ENCODE measurements around the gene ZNF668. TPM values are rescaled to one million over a fixed set of nuclear protein-coding genes. Genes with fewer than 3 reads are reported as not detected.

Gene ZNF668
- total and polyA plus RNA-seq, 2 of the 13 experiments (the other 11 are each of a cell fraction or from before 2014, with no cell fraction given): 3.8 to 9.8 TPM

GRCh38 chr16:31094424-31095120 is 20.5 kb upstream of the ZNF668 start, which contains the start of gene VKORC1 (continued):
- TF ChIP-seq ZNF281 (CRISPR knock-in tag; IDR thresholded peaks at IDR 0.05; ENCODE audit: borderline replicate concordance) (peak; percentile 39; the same call in 1 of the 2 replicates), THAP7 (CRISPR knock-in tag; IDR thresholded peaks at IDR 0.05) (peak; percentile 97), ARHGAP35 (CRISPR knock-in tag; IDR thresholded peaks at IDR 0.05; ENCODE audit: borderline replicate concordance) (peak; percentile 96), ZNF747 (CRISPR knock-in tag; IDR thresholded peaks at IDR 0.05; ENCODE audit: borderline replicate concordance) (peak; percentile 99), ZNF878 (CRISPR knock-in tag; IDR thresholded peaks at IDR 0.05) (no peak; the same call in 1 of the 2 replicates), ZBTB1 (CRISPR knock-in tag; IDR thresholded peaks at IDR 0.05; ENCODE audit: borderline replicate concordance) (0 out of 2 replicates have a peak, but pooled peaks have one; percentile 31), NFATC3 (CRISPR knock-in tag; IDR thresholded peaks at IDR 0.05) (no peak), RARG (CRISPR knock-in tag; IDR thresholded peaks at IDR 0.05; ENCODE audit: low read depth) (no peak), MAZ (IDR thresholded peaks at IDR 0.05; ENCODE audit: borderline replicate concordance, low read depth, low read length) (no peak), MAZ (CRISPR knock-in tag; IDR thresholded peaks at IDR 0.05; ENCODE audit: low read depth) (peak; percentile 91), SKIL (CRISPR knock-in tag; IDR thresholded peaks at IDR 0.05; ENCODE audit: borderline replicate concordance) (peak; percentile 58; the same call in 1 of the 2 replicates), FOXK1 (CRISPR knock-in tag; IDR thresholded peaks at IDR 0.05; ENCODE audit: borderline replicate concordance, low read depth) (peak; percentile 74), SP1 (IDR thresholded peaks at IDR 0.05) (no peak), SP1 (CRISPR knock-in tag; IDR thresholded peaks at IDR 0.05) (peak; percentile 71; the same call in 1 of the 2 replicates), RNF2 (conservative IDR thresholded peaks at IDR 0.05; ENCODE audit: low read depth) (no peak), ERF (CRISPR knock-in tag; IDR thresholded peaks at IDR 0.05) (peak; percentile 88), NKX3-1 (CRISPR knock-in tag; IDR thresholded peaks at IDR 0.05) (peak; percentile 86; the same call in 1 of the 2 replicates), TFDP1 (CRISPR knock-in tag; IDR thresholded peaks at IDR 0.05; ENCODE audit: borderline replicate concordance) (peak; percentile 89), ZNF788 (CRISPR knock-in tag; IDR thresholded peaks at IDR 0.05; ENCODE audit: borderline replicate concordance) (peak; percentile 95; the same call in 1 of the 2 replicates), MED1 (CRISPR knock-in tag; IDR thresholded peaks at IDR 0.05) (peak; percentile 89; the same call in 1 of the 2 replicates), ZNF451 (CRISPR knock-in tag; IDR thresholded peaks at IDR 0.05) (peak; percentile 95; the same call in 1 of the 2 replicates), ZNF557 (CRISPR knock-in tag; IDR thresholded peaks at IDR 0.05) (no peak; the same call in none of the 2 replicates), ZFP82 (CRISPR knock-in tag; IDR thresholded peaks at IDR 0.05; ENCODE audit: borderline replicate concordance) (0 out of 2 replicates have a peak, but pooled peaks have one; percentile 15), PHF5A (CRISPR knock-in tag; IDR thresholded peaks at IDR 0.05; ENCODE audit: low read depth, unreplicated experiment) (peak; percentile 35)

Data from HepG2 (cell line).